ENCODE data around the gene MYH15. TPM values are rescaled to one million over a fixed set of nuclear protein-coding genes. Genes with fewer than 3 reads are reported as not detected.

MYH15 gene
- total and polyA plus RNA-seq, 10 of the 15 experiments (the other 5 are each of a cell fraction or from before 2014, with no cell fraction given) = 0.05 to 0.27 (median 0.09) TPM; not detected in 1

DNA sequence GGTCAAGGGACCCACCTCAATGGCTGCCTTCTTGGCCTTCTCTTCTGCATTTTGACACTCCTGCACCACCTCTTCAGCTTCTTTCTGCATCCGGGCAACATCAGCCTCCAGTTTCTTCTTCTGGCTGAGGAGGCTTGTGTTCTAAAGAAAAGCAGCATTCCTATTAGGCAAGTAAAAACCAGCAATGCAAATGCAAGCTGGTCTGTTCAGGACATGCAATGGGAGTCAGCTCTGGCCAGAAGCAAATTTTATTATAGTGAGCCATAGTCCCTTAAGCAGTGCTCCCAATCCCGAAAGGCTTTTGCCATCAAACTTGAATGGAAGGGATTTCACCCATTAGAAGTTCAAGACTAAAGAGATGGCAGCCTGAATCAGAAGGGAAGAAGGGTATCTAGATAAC is 116.4 kb downstream of the MYH15 start (continued):
- TF ChIP-seq, protein P1, sequence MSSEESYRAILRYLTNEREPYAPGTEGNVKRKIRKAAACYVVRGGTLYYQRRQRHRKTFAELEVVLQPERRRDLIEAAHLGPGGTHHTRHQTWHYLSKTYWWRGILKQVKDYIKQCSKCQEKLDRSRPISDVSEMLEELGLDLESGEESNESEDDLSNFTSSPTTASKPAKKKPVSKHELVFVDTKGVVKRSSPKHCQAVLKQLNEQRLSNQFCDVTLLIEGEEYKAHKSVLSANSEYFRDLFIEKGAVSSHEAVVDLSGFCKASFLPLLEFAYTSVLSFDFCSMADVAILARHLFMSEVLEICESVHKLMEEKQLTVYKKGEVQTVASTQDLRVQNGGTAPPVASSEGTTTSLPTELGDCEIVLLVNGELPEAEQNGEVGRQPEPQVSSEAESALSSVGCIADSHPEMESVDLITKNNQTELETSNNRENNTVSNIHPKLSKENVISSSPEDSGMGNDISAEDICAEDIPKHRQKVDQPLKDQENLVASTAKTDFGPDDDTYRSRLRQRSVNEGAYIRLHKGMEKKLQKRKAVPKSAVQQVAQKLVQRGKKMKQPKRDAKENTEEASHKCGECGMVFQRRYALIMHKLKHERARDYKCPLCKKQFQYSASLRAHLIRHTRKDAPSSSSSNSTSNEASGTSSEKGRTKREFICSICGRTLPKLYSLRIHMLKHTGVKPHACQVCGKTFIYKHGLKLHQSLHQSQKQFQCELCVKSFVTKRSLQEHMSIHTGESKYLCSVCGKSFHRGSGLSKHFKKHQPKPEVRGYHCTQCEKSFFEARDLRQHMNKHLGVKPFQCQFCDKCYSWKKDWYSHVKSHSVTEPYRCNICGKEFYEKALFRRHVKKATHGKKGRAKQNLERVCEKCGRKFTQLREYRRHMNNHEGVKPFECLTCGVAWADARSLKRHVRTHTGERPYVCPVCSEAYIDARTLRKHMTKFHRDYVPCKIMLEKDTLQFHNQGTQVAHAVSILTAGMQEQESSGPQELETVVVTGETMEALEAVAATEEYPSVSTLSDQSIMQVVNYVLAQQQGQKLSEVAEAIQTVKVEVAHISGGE (CRISPR knock-in tag; IDR thresholded peaks at IDR 0.05) = no peak
- TF ChIP-seq, protein P2, sequence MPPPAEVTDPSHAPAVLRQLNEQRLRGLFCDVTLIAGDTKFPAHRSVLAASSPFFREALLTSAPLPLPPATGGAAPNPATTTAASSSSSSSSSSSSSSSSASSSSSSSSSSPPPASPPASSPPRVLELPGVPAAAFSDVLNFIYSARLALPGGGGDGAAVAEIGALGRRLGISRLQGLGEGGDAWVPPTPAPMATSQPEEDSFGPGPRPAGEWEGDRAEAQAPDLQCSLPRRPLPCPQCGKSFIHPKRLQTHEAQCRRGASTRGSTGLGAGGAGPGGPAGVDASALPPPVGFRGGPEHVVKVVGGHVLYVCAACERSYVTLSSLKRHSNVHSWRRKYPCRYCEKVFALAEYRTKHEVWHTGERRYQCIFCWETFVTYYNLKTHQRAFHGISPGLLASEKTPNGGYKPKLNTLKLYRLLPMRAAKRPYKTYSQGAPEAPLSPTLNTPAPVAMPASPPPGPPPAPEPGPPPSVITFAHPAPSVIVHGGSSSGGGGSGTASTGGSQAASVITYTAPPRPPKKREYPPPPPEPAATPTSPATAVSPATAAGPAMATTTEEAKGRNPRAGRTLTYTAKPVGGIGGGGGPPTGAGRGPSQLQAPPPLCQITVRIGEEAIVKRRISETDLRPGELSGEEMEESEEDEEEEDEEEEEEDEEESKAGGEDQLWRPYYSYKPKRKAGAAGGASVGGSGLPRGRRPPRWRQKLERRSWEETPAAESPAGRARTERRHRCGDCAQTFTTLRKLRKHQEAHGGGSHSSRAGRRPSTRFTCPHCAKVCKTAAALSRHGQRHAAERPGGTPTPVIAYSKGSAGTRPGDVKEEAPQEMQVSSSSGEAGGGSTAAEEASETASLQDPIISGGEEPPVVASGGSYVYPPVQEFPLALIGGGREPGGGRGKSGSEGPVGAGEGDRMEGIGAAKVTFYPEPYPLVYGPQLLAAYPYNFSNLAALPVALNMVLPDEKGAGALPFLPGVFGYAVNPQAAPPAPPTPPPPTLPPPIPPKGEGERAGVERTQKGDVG (CRISPR knock-in tag; IDR thresholded peaks at IDR 0.05) = no peak
- TF ChIP-seq, protein P3, sequence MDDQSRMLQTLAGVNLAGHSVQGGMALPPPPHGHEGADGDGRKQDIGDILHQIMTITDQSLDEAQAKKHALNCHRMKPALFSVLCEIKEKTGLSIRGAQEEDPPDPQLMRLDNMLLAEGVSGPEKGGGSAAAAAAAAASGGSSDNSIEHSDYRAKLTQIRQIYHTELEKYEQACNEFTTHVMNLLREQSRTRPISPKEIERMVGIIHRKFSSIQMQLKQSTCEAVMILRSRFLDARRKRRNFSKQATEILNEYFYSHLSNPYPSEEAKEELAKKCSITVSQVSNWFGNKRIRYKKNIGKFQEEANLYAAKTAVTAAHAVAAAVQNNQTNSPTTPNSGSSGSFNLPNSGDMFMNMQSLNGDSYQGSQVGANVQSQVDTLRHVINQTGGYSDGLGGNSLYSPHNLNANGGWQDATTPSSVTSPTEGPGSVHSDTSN (IDR thresholded peaks at IDR 0.05; ENCODE audit: insufficient replicate concordance, low read depth, low read length) = no peak
- TF ChIP-seq, protein P4, sequence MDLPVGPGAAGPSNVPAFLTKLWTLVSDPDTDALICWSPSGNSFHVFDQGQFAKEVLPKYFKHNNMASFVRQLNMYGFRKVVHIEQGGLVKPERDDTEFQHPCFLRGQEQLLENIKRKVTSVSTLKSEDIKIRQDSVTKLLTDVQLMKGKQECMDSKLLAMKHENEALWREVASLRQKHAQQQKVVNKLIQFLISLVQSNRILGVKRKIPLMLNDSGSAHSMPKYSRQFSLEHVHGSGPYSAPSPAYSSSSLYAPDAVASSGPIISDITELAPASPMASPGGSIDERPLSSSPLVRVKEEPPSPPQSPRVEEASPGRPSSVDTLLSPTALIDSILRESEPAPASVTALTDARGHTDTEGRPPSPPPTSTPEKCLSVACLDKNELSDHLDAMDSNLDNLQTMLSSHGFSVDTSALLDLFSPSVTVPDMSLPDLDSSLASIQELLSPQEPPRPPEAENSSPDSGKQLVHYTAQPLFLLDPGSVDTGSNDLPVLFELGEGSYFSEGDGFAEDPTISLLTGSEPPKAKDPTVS (IDR thresholded peaks at IDR 0.05; ENCODE audit: low read depth, low read length) = no peak
- no peak for TF ChIP-seq RCOR1 (conservative IDR thresholded peaks at IDR 0.05; ENCODE audit: low read depth, low read length)
- TF ChIP-seq POLR2A (IDR thresholded peaks at IDR 0.05; ENCODE audit: low read depth, low read length) = no peak

All from GM12878 (cell line).